Endodermal cell (in vitro differentiated cells): ENCODE measurements around the gene SMYD3. TPM values are rescaled to one million over a fixed set of nuclear protein-coding genes. Genes with fewer than 3 reads are reported as not detected.
A peak's percentile ranks its signal among the peaks of the same experiment; 100 is the strongest.

ENCODE experiments used
- DNase-seq: peaks from one replicate; pipeline ENCODE4 v3.0.0-alpha.2; 2017
- H3K27ac ChIP-seq: 2 replicates; pipeline ENCODE4 v1.5.1; 2013; ENCODE audit warnings: mild to moderate bottlenecking, low read depth, low read length, moderate library complexity
- H3K27me3 ChIP-seq: 2 replicates; pipeline ENCODE4 v1.6.1; 2013; ENCODE audit warnings: mild to moderate bottlenecking, low read length, moderate library complexity; ENCODE audit not compliant: insufficient read depth, control insufficient read depth, poor library complexity, severe bottlenecking
- H3K36me3 ChIP-seq: 2 replicates; pipeline ENCODE4 v1.7.0; 2013; ENCODE audit warnings: mild to moderate bottlenecking, low read length, moderate library complexity; ENCODE audit not compliant: control insufficient read depth, insufficient read depth
- H3K4me1 ChIP-seq: one replicate; pipeline ENCODE4 v1.7.0; 2013; ENCODE audit warnings: low read length; ENCODE audit not compliant: control insufficient read depth, insufficient read depth
- H3K4me3 ChIP-seq: 2 replicates; pipeline ENCODE4 v1.5.1; 2013; ENCODE audit warnings: mild to moderate bottlenecking, low read length, moderate library complexity
- H3K9ac ChIP-seq: 2 replicates; pipeline ENCODE4 v1.6.1; 2013; ENCODE audit warnings: mild to moderate bottlenecking, low read length, moderate library complexity; ENCODE audit not compliant: poor library complexity, severe bottlenecking; ENCODE audit errors: extremely low read depth
- H3K9me3 ChIP-seq: 2 replicates; pipeline ENCODE4 v1.6.1; 2013; ENCODE audit warnings: mild to moderate bottlenecking, low read length, moderate library complexity; ENCODE audit not compliant: control insufficient read depth
- H3K27ac Mint-ChIP-seq: 2 replicates; pipeline ENCODE4 v1.8.0; 2020; ENCODE audit warnings: mixed read lengths
- H3K27me3 Mint-ChIP-seq: 2 replicates; pipeline ENCODE4 v1.8.0; 2021; ENCODE audit warnings: mild to moderate bottlenecking, mixed read lengths; ENCODE audit not compliant: insufficient read depth
- H3K36me3 Mint-ChIP-seq: 2 replicates; pipeline ENCODE4 v1.8.0; 2020; ENCODE audit warnings: low read depth, mixed read lengths
- H3K4me1 Mint-ChIP-seq: 2 replicates; pipeline ENCODE4 v1.8.0; 2020; ENCODE audit warnings: mixed read lengths
- H3K4me3 Mint-ChIP-seq: 2 replicates; pipeline ENCODE4 v1.8.0; 2020; ENCODE audit warnings: mild to moderate bottlenecking, moderate library complexity, mixed read lengths
- H3K9me3 Mint-ChIP-seq: 2 replicates; pipeline ENCODE4 v1.8.0; 2020; ENCODE audit warnings: mild to moderate bottlenecking, mixed read lengths
- CTCF ChIP-seq: fragments of 200-600 bp; sonication (generic); conservative IDR thresholded peaks from 2 replicates; pipeline ENCODE4 v1.5.0; 2021; ENCODE audit warnings: antibody characterized with exemption, mild to moderate bottlenecking
- WGBS, 2 experiments: methylation state at CpG; one replicate each; pipeline versions ENCODE4 v1.1.5 to v1.1.7; 2013; ENCODE audit warnings: missing lambda C conversion rate in 2 of 2, mixed read lengths in 1 of 2; ENCODE audit not compliant: insufficient coverage in 1 of 2, insufficient read length in 1 of 2; 5-methylcytosine and 5-hydroxymethylcytosine counted together
- total RNA-seq, 2 donors: library from RNA; stranded (reverse); fragmentation: NEBNext Ultra II Directional in 1 of 2; extraction: Animal tissue kit (Norgen Biotek cat#: 25700) in 1 of 2; gene quantifications; 2 replicates in 1 of 2; 3 replicates in 1 of 2; pipeline ENCODE4 v1.2.1, GENCODE V29; 2021

The SMYD3 gene
- total RNA-seq, 2 donors from 2014 or later = 32.3 to 45.8 TPM

DNA sequence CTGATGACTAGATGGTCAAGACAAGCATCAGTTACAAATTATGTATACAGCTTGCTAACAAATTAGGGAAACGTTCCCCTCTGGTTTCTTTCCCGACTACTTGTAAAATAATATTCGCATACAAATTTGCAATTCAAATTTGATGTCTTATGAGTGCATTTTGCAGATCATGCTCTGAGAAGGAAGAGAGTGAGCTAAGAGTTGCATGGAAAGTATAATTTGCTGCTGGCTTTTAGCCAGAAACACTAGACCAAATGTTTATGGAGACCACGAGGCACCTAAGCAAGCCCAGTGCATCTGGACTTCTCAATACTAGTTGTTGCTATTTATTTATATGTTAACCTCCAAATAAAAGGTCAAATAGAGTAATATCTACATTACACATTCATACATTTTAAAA is 216.0 kb downstream of the SMYD3 start:
- DNase-seq = no peak
- no peaks in the 10 kb centered on the region for H3K36me3 ChIP-seq
- H3K27ac ChIP-seq = no peak overlapping the region
- WGBS, 2 experiments = 92 to 100% methylated on average over 3 to 4 of the region's 4 CpGs
- H3K9ac ChIP-seq = no peak overlapping the region
- Mint-ChIP-seq H3K9me3 (no peaks in the 10 kb centered on the region), H3K4me1 (peaks cover 13% of the 10 kb centered on the region), H3K4me3 (no peak overlapping the region), H3K27ac (no peak overlapping the region), H3K27me3 (no peaks in the 10 kb centered on the region), H3K36me3 (no peaks in the 10 kb centered on the region)
- no peak for TF ChIP-seq CTCF
- no peaks in the 10 kb centered on the region for H3K4me1 ChIP-seq
- H3K27me3 ChIP-seq = no peaks in the 10 kb centered on the region
- no peaks in the 10 kb centered on the region for H3K9me3 ChIP-seq
- no peak overlapping the region for H3K4me3 ChIP-seq

GRCh38 chr1:246283771-246284410 is 223.2 kb downstream of the SMYD3 start:
- Mint-ChIP-seq H3K27me3 (no peaks in the 10 kb centered on the region), H3K9me3 (peaks cover 8% of the 10 kb centered on the region), H3K27ac (no peak overlapping the region), H3K4me3 (no peak overlapping the region), H3K36me3 (peaks cover 7% of the 10 kb centered on the region), H3K4me1 (peaks cover 3% of the 10 kb centered on the region)
- H3K9me3 ChIP-seq = no peaks in the 10 kb centered on the region
- no peaks in the 10 kb centered on the region for H3K27me3 ChIP-seq
- H3K36me3 ChIP-seq = no peaks in the 10 kb centered on the region
- TF ChIP-seq CTCF = no peak
- WGBS, 2 experiments = 78 to 80% methylated on average over 6 to 7 of the region's 7 CpGs
- peak; percentile 59 for DNase-seq
- no peaks in the 10 kb centered on the region for H3K4me1 ChIP-seq
- H3K27ac ChIP-seq = no peak overlapping the region
- no peak overlapping the region for H3K9ac ChIP-seq
- H3K4me3 ChIP-seq = no peak overlapping the region

- Histone ChIP-seq H3K36me3 (no peaks in the 10 kb centered on the region), H3K9ac (no peak overlapping the region), H3K27me3 (no peaks in the 10 kb centered on the region), H3K9me3 (no peaks in the 10 kb centered on the region), H3K27ac (no peak overlapping the region), H3K4me3 (no peak overlapping the region), H3K4me1 (no peaks in the 10 kb centered on the region)
- WGBS, 2 experiments = 75% methylated on average over 1 of the region's 1 CpG; no CpG with 5 or more reads in 1 of the 2 experiments
- no peaks in the 10 kb centered on the region for H3K27me3 Mint-ChIP-seq
- H3K4me3 Mint-ChIP-seq = no peak overlapping the region
- no peak for TF ChIP-seq CTCF
- H3K9me3 Mint-ChIP-seq = peaks cover 8% of the 10 kb centered on the region
- no peak overlapping the region for H3K27ac Mint-ChIP-seq
- no peak for DNase-seq
- peaks cover 7% of the 10 kb centered on the region for H3K36me3 Mint-ChIP-seq
- H3K4me1 Mint-ChIP-seq = peaks cover 3% of the 10 kb centered on the region
These were observed 225.4 kb downstream of the SMYD3 start for GRCh38 chr1:246281639-246282038.
